ENCODE data around the gene GALM.

Gene GALM

GRCh38 chr2:38719706-38720105 lies 53.8 kb downstream of the GALM start:
- Histone ChIP-seq H3K4me1 (ENCODE audit: insufficient read depth, low read length) (no peaks in the 10 kb centered on the region), H3K36me3 (ENCODE audit: insufficient read depth, low read depth, low read length) (no peaks in the 10 kb centered on the region), H3K27me3 (ENCODE audit: insufficient read depth, low read length) (no peaks in the 10 kb centered on the region), H3K27ac (ENCODE audit: low read length) (no peak overlapping the region), H3K4me3 (ENCODE audit: low read length) (no peak overlapping the region), H3K9me3 (ENCODE audit: insufficient read depth, low read depth, low read length) (no peaks in the 10 kb centered on the region), H3K9ac (ENCODE audit: low read depth, low read length) (no peak overlapping the region)

GRCh38 chr2:38720613-38721241 lies 54.8 kb downstream of the GALM start:
- no peak overlapping the region for H3K27ac ChIP-seq (ENCODE audit: low read length)
- H3K27me3 ChIP-seq (ENCODE audit: insufficient read depth, low read length), result no peaks in the 10 kb centered on the region
- no peak overlapping the region for H3K9ac ChIP-seq (ENCODE audit: low read depth, low read length)
- H3K36me3 ChIP-seq (ENCODE audit: insufficient read depth, low read depth, low read length), result no peaks in the 10 kb centered on the region
- H3K4me3 ChIP-seq (ENCODE audit: low read length), result no peak overlapping the region
- H3K9me3 ChIP-seq (ENCODE audit: insufficient read depth, low read depth, low read length), result no peaks in the 10 kb centered on the region
- H3K4me1 ChIP-seq (ENCODE audit: insufficient read depth, low read length), result no peaks in the 10 kb centered on the region

- no peaks in the 10 kb centered on the region for H3K9me3 ChIP-seq (ENCODE audit: insufficient read depth, low read depth, low read length)
- no peaks in the 10 kb centered on the region for H3K27me3 ChIP-seq (ENCODE audit: insufficient read depth, low read length)
- H3K36me3 ChIP-seq (ENCODE audit: insufficient read depth, low read depth, low read length), result no peaks in the 10 kb centered on the region
- H3K27ac ChIP-seq (ENCODE audit: low read length), result no peak overlapping the region
- H3K4me3 ChIP-seq (ENCODE audit: low read length), result no peak overlapping the region
- no peaks in the 10 kb centered on the region for H3K4me1 ChIP-seq (ENCODE audit: insufficient read depth, low read length)
- H3K9ac ChIP-seq (ENCODE audit: low read depth, low read length), result no peak overlapping the region
Measured at GRCh38 chr2:38722271-38723061, 56.6 kb downstream of the GALM start.

- Histone ChIP-seq H3K27ac (ENCODE audit: low read length) (no peak overlapping the region), H3K9me3 (ENCODE audit: insufficient read depth, low read depth, low read length) (no peaks in the 10 kb centered on the region), H3K27me3 (ENCODE audit: insufficient read depth, low read length) (no peaks in the 10 kb centered on the region), H3K4me3 (ENCODE audit: low read length) (no peak overlapping the region), H3K9ac (ENCODE audit: low read depth, low read length) (no peak overlapping the region), H3K4me1 (ENCODE audit: insufficient read depth, low read length) (no peaks in the 10 kb centered on the region), H3K36me3 (ENCODE audit: insufficient read depth, low read depth, low read length) (no peaks in the 10 kb centered on the region)
Measured at GRCh38 chr2:38723173-38723572, 57.3 kb downstream of the GALM start.

GRCh38 chr2:38727661-38728060 lies 61.7 kb downstream of the GALM start:
- H3K4me1 ChIP-seq (ENCODE audit: insufficient read depth, low read length), result no peaks in the 10 kb centered on the region
- H3K4me3 ChIP-seq (ENCODE audit: low read length), result no peak overlapping the region
- no peaks in the 10 kb centered on the region for H3K9me3 ChIP-seq (ENCODE audit: insufficient read depth, low read depth, low read length)
- 0 out of 2 replicates have a peak, but pooled peaks cover 3% of the 10 kb centered on the region for H3K36me3 ChIP-seq (ENCODE audit: insufficient read depth, low read depth, low read length)
- H3K27ac ChIP-seq (ENCODE audit: low read length), result no peak overlapping the region
- H3K27me3 ChIP-seq (ENCODE audit: insufficient read depth, low read length), result no peaks in the 10 kb centered on the region
- H3K9ac ChIP-seq (ENCODE audit: low read depth, low read length), result no peak overlapping the region

GRCh38 chr2:38728694-38729093 lies 62.8 kb downstream of the GALM start:
- H3K9ac ChIP-seq (ENCODE audit: low read depth, low read length), result no peak overlapping the region
- H3K4me1 ChIP-seq (ENCODE audit: insufficient read depth, low read length), result no peaks in the 10 kb centered on the region
- no peak overlapping the region for H3K27ac ChIP-seq (ENCODE audit: low read length)
- no peak overlapping the region for H3K4me3 ChIP-seq (ENCODE audit: low read length)
- H3K36me3 ChIP-seq (ENCODE audit: insufficient read depth, low read depth, low read length), result 0 out of 2 replicates have a peak, but pooled peaks cover 3% of the 10 kb centered on the region
- H3K9me3 ChIP-seq (ENCODE audit: insufficient read depth, low read depth, low read length), result no peaks in the 10 kb centered on the region
- no peaks in the 10 kb centered on the region for H3K27me3 ChIP-seq (ENCODE audit: insufficient read depth, low read length)

GRCh38 chr2:38731090-38731489 lies 65.2 kb downstream of the GALM start:
- Histone ChIP-seq H3K27me3 (ENCODE audit: insufficient read depth, low read length) (no peaks in the 10 kb centered on the region), H3K9me3 (ENCODE audit: insufficient read depth, low read depth, low read length) (no peaks in the 10 kb centered on the region), H3K27ac (ENCODE audit: low read length) (no peak overlapping the region), H3K9ac (ENCODE audit: low read depth, low read length) (no peak overlapping the region), H3K4me3 (ENCODE audit: low read length) (no peak overlapping the region), H3K4me1 (ENCODE audit: insufficient read depth, low read length) (no peaks in the 10 kb centered on the region), H3K36me3 (ENCODE audit: insufficient read depth, low read depth, low read length) (0 out of 2 replicates have a peak, but pooled peaks cover 3% of the 10 kb centered on the region)

GRCh38 chr2:38731684-38732221 lies 65.8 kb downstream of the GALM start:
- H3K9me3 ChIP-seq (ENCODE audit: insufficient read depth, low read depth, low read length), result no peaks in the 10 kb centered on the region
- no peaks in the 10 kb centered on the region for H3K27me3 ChIP-seq (ENCODE audit: insufficient read depth, low read length)
- no peak overlapping the region for H3K9ac ChIP-seq (ENCODE audit: low read depth, low read length)
- no peak overlapping the region for H3K27ac ChIP-seq (ENCODE audit: low read length)
- no peak overlapping the region for H3K4me3 ChIP-seq (ENCODE audit: low read length)
- H3K4me1 ChIP-seq (ENCODE audit: insufficient read depth, low read length), result no peaks in the 10 kb centered on the region
- 0 out of 2 replicates have a peak, but pooled peaks cover 3% of the 10 kb centered on the region for H3K36me3 ChIP-seq (ENCODE audit: insufficient read depth, low read depth, low read length)

- Histone ChIP-seq H3K9ac (ENCODE audit: low read depth, low read length) (no peak overlapping the region), H3K36me3 (ENCODE audit: insufficient read depth, low read depth, low read length) (peaks cover 17% of the 10 kb centered on the region; the same call in 1 of the 2 replicates), H3K27me3 (ENCODE audit: insufficient read depth, low read length) (no peaks in the 10 kb centered on the region), H3K4me1 (ENCODE audit: insufficient read depth, low read length) (peaks cover 6% of the 10 kb centered on the region; the same call in 1 of the 2 replicates), H3K27ac (ENCODE audit: low read length) (no peak overlapping the region), H3K4me3 (ENCODE audit: low read length) (no peak overlapping the region), H3K9me3 (ENCODE audit: insufficient read depth, low read depth, low read length) (no peaks in the 10 kb centered on the region)
Measured at GRCh38 chr2:38733300-38733971, 67.5 kb downstream of the GALM start.

GRCh38 chr2:38734299-38735058 lies 68.6 kb downstream of the GALM start:
- H3K27ac ChIP-seq (ENCODE audit: low read length), result no peak overlapping the region
- H3K9ac ChIP-seq (ENCODE audit: low read depth, low read length), result no peak overlapping the region
- H3K36me3 ChIP-seq (ENCODE audit: insufficient read depth, low read depth, low read length), result peaks cover 24% of the 10 kb centered on the region; the same call in 1 of the 2 replicates
- peaks cover 6% of the 10 kb centered on the region; the same call in 1 of the 2 replicates for H3K4me1 ChIP-seq (ENCODE audit: insufficient read depth, low read length)
- H3K27me3 ChIP-seq (ENCODE audit: insufficient read depth, low read length), result no peaks in the 10 kb centered on the region
- H3K9me3 ChIP-seq (ENCODE audit: insufficient read depth, low read depth, low read length), result peaks cover 5% of the 10 kb centered on the region
- H3K4me3 ChIP-seq (ENCODE audit: low read length), result no peak overlapping the region

GRCh38 chr2:38735999-38736320 lies 70.0 kb downstream of the GALM start:
- no peak overlapping the region for H3K27ac ChIP-seq (ENCODE audit: low read length)
- H3K36me3 ChIP-seq (ENCODE audit: insufficient read depth, low read depth, low read length), result peaks cover 27% of the 10 kb centered on the region; the same call in 1 of the 2 replicates
- no peak overlapping the region for H3K9ac ChIP-seq (ENCODE audit: low read depth, low read length)
- H3K27me3 ChIP-seq (ENCODE audit: insufficient read depth, low read length), result no peaks in the 10 kb centered on the region
- peaks cover 6% of the 10 kb centered on the region; the same call in 1 of the 2 replicates for H3K4me1 ChIP-seq (ENCODE audit: insufficient read depth, low read length)
- no peak overlapping the region for H3K4me3 ChIP-seq (ENCODE audit: low read length)
- H3K9me3 ChIP-seq (ENCODE audit: insufficient read depth, low read depth, low read length), result peaks cover 6% of the 10 kb centered on the region
